Anterior cingulate cortex (tissue), 58 donors: Measurements from ENCODE around the gene SLC8A1.
A peak's percentile ranks its signal among the peaks of the same experiment; 100 is the strongest.

Experiments
- DNase-seq, 58 donors: peaks; one replicate each; lab custom pipeline; 2025; lab: John Stamatoyannopoulos, UW

SLC8A1 gene

GRCh38 chr2:40395169-40396073 is 56.5 kb downstream of the SLC8A1 start:
- DNase-seq: no peak

GRCh38 chr2:40394597-40394996 is 57.3 kb downstream of the SLC8A1 start:
- no peak for DNase-seq

GRCh38 chr2:40394031-40394430 is 57.9 kb downstream of the SLC8A1 start:
- no peak for DNase-seq

GRCh38 chr2:40388161-40388560 is 63.7 kb downstream of the SLC8A1 start:
- DNase-seq: no peak

GRCh38 chr2:40386177-40386576 is 65.7 kb downstream of the SLC8A1 start:
- no peak for DNase-seq

GRCh38 chr2:40384714-40385113 is 67.2 kb downstream of the SLC8A1 start:
- no peak for DNase-seq

- DNase-seq: no peak
Observed at GRCh38 chr2:40384233-40384632, 67.7 kb downstream of the SLC8A1 start.

GRCh38 chr2:40380721-40381120 is 71.2 kb downstream of the SLC8A1 start:
- no peak for DNase-seq

GRCh38 chr2:40380041-40380440 is 71.8 kb downstream of the SLC8A1 start:
- no peak for DNase-seq

GRCh38 chr2:40374543-40375240 is 77.2 kb downstream of the SLC8A1 start:
- no peak for DNase-seq

- no peak for DNase-seq
Observed at GRCh38 chr2:40373111-40373510, 78.8 kb downstream of the SLC8A1 start.

GRCh38 chr2:40372283-40372985 is 79.5 kb downstream of the SLC8A1 start:
- DNase-seq: no peak

GRCh38 chr2:40371525-40372282 is 80.2 kb downstream of the SLC8A1 start:
- DNase-seq: peak in 3 of 58 donors; percentile 6 to 22 (median 8)

GRCh38 chr2:40370007-40370395 is 81.9 kb downstream of the SLC8A1 start:
- DNase-seq: no peak

- no peak for DNase-seq
Observed at GRCh38 chr2:40369267-40370006, 82.5 kb downstream of the SLC8A1 start.

- no peak for DNase-seq
Observed at GRCh38 chr2:40367652-40368051, 84.2 kb downstream of the SLC8A1 start.

GRCh38 chr2:40367032-40367431 is 84.9 kb downstream of the SLC8A1 start:
- DNase-seq: no peak

GRCh38 chr2:40364151-40364874 is 87.6 kb downstream of the SLC8A1 start:
- no peak for DNase-seq

- DNase-seq: no peak
Observed at GRCh38 chr2:40363631-40364030, 88.3 kb downstream of the SLC8A1 start.
